GM23338 (cell line): ENCODE measurements around the gene SPTB.

ENCODE experiments used
- CREB1 ChIP-seq: fragments of 250-450 bp; sonication (Bioruptor Pico); IDR thresholded peaks from 2 replicates; pipeline ENCODE4 v1.5.0; 2020; ENCODE audit warnings: low read depth, mild to moderate bottlenecking, moderate library complexity
- EZH2 ChIP-seq: fragments of 200-600 bp; sonication (generic); IDR thresholded peaks from one replicate; pipeline ENCODE4 v1.8.0; 2017; ENCODE audit warnings: antibody characterized with exemption, mild to moderate bottlenecking, low read depth; ENCODE audit not compliant: unreplicated experiment
- EZH2phosphoT487 ChIP-seq: fragments of 200-600 bp; sonication (generic); IDR thresholded peaks from one replicate; pipeline ENCODE4 v1.8.1; 2018; ENCODE audit warnings: antibody characterized with exemption; ENCODE audit not compliant: unreplicated experiment
- JUNB ChIP-seq: IDR thresholded peaks from one replicate; pipeline ENCODE4 v1.6.1; 2016; ENCODE audit warnings: antibody characterized with exemption; ENCODE audit not compliant: unreplicated experiment
- NANOG ChIP-seq: IDR thresholded peaks from 2 replicates; pipeline ENCODE4 v1.6.1; 2016; ENCODE audit warnings: antibody characterized with exemption, borderline replicate concordance
- POLR2AphosphoS5 ChIP-seq: IDR thresholded peaks from 2 replicates; pipeline ENCODE4 v1.6.1; 2016; ENCODE audit warnings: antibody characterized with exemption, low read depth
- STAT1 ChIP-seq: IDR thresholded peaks from one replicate; pipeline ENCODE4 v1.6.1; 2016; ENCODE audit warnings: antibody characterized with exemption; ENCODE audit not compliant: unreplicated experiment
- ZNF331 ChIP-seq: fragments of 250-450 bp; sonication (Bioruptor Pico); IDR thresholded peaks from 2 replicates; pipeline ENCODE4 v1.5.0; 2020; ENCODE audit warnings: low read depth, mild to moderate bottlenecking, moderate library complexity
- TF ChIP-seq, protein P1 (sequence below), 2 experiments: fragments of 200-600 bp in 1 of 2; sonication (generic) in 1 of 2; conservative IDR thresholded peaks; 2 replicates each; pipeline versions ENCODE4 v1.5.1 to v1.6.1; 2016 to 2017; ENCODE audit warnings: antibody characterized with exemption in 2 of 2, low read depth in 2 of 2, mild to moderate bottlenecking in 2 of 2, moderate library complexity in 1 of 2
- TF ChIP-seq, protein P2 (sequence below): IDR thresholded peaks from one replicate; pipeline ENCODE4 v1.6.1; 2018; ENCODE audit warnings: antibody characterized with exemption; ENCODE audit not compliant: unreplicated experiment
- TF ChIP-seq, protein P3 (sequence below): IDR thresholded peaks from 2 replicates; pipeline ENCODE4 v1.6.1; 2016; ENCODE audit warnings: antibody characterized with exemption
- TF ChIP-seq, protein P4 (sequence below): fragments of 250-450 bp; sonication (Bioruptor Pico); IDR thresholded peaks from 2 replicates; pipeline ENCODE4 v1.5.0; 2020; ENCODE audit warnings: mild to moderate bottlenecking, moderate library complexity

DNA sequence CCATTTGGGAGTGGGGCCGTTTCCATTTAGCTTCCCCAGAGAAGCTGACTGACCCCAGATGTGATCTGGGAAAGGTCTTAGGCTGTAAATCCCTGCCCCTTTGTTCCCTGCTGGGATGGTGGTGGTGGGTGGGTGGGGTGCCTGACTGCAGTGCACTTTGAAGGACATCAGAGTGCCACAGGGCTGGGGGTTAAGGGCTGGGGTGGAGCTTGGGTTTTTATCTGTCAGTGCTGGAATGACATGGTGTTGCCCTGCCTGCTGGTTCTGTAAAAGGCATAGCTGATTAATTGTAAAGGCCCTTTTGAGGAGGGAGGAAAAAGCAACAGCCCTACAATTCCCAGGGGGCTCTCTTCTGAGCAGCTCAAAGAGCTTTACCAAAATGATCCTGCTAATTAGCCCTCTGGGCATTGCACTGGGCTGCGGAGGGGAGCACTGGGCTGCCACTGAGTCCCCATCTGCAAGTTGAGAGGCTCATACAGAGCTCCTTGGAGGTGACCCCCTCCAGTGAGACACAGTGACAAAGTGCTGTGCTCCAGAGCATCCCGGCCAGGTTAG lies 154.4 kb downstream of the SPTB start:
- TF ChIP-seq POLR2AphosphoS5 (no peak), EZH2phosphoT487 (no peak), EZH2 (no peak), NANOG (no peak), STAT1 (no peak), ZNF331 (no peak), CREB1 (CRISPR knock-in tag) (no peak), JUNB (no peak)
- TF ChIP-seq, protein P1, sequence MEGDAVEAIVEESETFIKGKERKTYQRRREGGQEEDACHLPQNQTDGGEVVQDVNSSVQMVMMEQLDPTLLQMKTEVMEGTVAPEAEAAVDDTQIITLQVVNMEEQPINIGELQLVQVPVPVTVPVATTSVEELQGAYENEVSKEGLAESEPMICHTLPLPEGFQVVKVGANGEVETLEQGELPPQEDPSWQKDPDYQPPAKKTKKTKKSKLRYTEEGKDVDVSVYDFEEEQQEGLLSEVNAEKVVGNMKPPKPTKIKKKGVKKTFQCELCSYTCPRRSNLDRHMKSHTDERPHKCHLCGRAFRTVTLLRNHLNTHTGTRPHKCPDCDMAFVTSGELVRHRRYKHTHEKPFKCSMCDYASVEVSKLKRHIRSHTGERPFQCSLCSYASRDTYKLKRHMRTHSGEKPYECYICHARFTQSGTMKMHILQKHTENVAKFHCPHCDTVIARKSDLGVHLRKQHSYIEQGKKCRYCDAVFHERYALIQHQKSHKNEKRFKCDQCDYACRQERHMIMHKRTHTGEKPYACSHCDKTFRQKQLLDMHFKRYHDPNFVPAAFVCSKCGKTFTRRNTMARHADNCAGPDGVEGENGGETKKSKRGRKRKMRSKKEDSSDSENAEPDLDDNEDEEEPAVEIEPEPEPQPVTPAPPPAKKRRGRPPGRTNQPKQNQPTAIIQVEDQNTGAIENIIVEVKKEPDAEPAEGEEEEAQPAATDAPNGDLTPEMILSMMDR (conservative IDR thresholded peaks at IDR 0.05; ENCODE audit: low read depth in 2 of 2), result no peak
- TF ChIP-seq, protein P2, sequence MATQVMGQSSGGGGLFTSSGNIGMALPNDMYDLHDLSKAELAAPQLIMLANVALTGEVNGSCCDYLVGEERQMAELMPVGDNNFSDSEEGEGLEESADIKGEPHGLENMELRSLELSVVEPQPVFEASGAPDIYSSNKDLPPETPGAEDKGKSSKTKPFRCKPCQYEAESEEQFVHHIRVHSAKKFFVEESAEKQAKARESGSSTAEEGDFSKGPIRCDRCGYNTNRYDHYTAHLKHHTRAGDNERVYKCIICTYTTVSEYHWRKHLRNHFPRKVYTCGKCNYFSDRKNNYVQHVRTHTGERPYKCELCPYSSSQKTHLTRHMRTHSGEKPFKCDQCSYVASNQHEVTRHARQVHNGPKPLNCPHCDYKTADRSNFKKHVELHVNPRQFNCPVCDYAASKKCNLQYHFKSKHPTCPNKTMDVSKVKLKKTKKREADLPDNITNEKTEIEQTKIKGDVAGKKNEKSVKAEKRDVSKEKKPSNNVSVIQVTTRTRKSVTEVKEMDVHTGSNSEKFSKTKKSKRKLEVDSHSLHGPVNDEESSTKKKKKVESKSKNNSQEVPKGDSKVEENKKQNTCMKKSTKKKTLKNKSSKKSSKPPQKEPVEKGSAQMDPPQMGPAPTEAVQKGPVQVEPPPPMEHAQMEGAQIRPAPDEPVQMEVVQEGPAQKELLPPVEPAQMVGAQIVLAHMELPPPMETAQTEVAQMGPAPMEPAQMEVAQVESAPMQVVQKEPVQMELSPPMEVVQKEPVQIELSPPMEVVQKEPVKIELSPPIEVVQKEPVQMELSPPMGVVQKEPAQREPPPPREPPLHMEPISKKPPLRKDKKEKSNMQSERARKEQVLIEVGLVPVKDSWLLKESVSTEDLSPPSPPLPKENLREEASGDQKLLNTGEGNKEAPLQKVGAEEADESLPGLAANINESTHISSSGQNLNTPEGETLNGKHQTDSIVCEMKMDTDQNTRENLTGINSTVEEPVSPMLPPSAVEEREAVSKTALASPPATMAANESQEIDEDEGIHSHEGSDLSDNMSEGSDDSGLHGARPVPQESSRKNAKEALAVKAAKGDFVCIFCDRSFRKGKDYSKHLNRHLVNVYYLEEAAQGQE, result no peak
- TF ChIP-seq, protein P3, sequence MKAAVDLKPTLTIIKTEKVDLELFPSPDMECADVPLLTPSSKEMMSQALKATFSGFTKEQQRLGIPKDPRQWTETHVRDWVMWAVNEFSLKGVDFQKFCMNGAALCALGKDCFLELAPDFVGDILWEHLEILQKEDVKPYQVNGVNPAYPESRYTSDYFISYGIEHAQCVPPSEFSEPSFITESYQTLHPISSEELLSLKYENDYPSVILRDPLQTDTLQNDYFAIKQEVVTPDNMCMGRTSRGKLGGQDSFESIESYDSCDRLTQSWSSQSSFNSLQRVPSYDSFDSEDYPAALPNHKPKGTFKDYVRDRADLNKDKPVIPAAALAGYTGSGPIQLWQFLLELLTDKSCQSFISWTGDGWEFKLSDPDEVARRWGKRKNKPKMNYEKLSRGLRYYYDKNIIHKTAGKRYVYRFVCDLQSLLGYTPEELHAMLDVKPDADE, result no peak
- TF ChIP-seq, protein P4, sequence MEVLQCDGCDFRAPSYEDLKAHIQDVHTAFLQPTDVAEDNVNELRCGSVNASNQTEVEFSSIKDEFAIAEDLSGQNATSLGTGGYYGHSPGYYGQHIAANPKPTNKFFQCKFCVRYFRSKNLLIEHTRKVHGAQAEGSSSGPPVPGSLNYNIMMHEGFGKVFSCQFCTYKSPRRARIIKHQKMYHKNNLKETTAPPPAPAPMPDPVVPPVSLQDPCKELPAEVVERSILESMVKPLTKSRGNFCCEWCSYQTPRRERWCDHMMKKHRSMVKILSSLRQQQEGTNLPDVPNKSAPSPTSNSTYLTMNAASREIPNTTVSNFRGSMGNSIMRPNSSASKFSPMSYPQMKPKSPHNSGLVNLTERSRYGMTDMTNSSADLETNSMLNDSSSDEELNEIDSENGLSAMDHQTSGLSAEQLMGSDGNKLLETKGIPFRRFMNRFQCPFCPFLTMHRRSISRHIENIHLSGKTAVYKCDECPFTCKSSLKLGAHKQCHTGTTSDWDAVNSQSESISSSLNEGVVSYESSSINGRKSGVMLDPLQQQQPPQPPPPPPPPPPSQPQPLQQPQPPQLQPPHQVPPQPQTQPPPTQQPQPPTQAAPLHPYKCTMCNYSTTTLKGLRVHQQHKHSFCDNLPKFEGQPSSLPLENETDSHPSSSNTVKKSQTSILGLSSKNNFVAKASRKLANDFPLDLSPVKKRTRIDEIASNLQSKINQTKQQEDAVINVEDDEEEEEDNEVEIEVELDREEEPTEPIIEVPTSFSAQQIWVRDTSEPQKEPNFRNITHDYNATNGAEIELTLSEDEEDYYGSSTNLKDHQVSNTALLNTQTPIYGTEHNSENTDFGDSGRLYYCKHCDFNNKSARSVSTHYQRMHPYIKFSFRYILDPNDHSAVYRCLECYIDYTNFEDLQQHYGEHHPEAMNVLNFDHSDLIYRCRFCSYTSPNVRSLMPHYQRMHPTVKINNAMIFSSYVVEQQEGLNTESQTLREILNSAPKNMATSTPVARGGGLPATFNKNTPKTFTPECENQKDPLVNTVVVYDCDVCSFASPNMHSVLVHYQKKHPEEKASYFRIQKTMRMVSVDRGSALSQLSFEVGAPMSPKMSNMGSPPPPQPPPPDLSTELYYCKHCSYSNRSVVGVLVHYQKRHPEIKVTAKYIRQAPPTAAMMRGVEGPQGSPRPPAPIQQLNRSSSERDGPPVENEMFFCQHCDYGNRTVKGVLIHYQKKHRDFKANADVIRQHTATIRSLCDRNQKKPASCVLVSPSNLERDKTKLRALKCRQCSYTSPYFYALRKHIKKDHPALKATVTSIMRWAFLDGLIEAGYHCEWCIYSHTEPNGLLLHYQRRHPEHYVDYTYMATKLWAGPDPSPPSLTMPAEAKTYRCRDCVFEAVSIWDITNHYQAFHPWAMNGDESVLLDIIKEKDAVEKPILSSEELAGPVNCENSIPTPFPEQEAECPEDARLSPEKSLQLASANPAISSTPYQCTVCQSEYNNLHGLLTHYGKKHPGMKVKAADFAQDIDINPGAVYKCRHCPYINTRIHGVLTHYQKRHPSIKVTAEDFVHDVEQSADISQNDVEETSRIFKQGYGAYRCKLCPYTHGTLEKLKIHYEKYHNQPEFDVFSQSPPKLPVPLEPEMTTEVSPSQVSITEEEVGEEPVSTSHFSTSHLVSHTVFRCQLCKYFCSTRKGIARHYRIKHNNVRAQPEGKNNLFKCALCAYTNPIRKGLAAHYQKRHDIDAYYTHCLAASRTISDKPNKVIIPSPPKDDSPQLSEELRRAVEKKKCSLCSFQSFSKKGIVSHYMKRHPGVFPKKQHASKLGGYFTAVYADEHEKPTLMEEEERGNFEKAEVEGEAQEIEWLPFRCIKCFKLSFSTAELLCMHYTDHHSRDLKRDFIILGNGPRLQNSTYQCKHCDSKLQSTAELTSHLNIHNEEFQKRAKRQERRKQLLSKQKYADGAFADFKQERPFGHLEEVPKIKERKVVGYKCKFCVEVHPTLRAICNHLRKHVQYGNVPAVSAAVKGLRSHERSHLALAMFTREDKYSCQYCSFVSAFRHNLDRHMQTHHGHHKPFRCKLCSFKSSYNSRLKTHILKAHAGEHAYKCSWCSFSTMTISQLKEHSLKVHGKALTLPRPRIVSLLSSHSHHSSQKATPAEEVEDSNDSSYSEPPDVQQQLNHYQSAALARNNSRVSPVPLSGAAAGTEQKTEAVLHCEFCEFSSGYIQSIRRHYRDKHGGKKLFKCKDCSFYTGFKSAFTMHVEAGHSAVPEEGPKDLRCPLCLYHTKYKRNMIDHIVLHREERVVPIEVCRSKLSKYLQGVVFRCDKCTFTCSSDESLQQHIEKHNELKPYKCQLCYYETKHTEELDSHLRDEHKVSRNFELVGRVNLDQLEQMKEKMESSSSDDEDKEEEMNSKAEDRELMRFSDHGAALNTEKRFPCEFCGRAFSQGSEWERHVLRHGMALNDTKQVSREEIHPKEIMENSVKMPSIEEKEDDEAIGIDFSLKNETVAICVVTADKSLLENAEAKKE, result no peak
